ENCODE measurements around the gene WFIKKN1. TPM values are rescaled to one million over a fixed set of nuclear protein-coding genes. Genes with fewer than 3 reads are reported as not detected.
A peak's percentile ranks its signal among the peaks of the same experiment; 100 is the strongest.

WFIKKN1 gene
- total and polyA plus RNA-seq, 2 donors from 2014 or later, result 0.69 to 1.8 TPM

DNA sequence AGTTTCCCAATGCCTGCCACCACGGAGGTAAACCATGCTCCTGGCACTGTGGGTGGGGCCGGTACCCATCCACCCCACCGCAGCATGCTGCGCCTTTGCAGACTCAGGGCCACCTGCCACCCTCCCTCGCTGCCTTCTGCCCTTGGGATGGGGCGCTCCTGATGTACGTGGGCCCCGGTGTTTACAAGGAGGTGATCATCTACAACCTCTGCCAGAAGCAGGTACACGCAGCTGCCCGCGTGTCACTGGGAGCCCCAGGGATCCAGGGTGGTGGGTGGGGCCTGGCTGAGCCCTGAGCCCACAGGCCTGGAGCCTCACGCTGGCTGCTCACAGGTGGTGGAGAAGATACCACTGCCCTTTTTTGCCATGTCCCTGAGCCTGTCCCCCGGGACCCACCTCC lies 35.8 kb downstream of the WFIKKN1 start:
- Histone ChIP-seq H3K36me3 (ENCODE audit: control insufficient read depth in 2 of 3, insufficient read depth in 3 of 3, low read length in 3 of 3) (peaks cover 0 to 12% (median 0%) of the 10 kb centered on the region in 3 donors), H3K4me1 (ENCODE audit: control insufficient read depth in 2 of 3, insufficient read depth in 2 of 3, low read depth in 1 of 3, low read length in 3 of 3) (peaks cover 0 to 14% (median 4%) of the 10 kb centered on the region in 3 donors), H3K27ac (ENCODE audit: low read depth in 2 of 2, low read length in 2 of 2) (no peak overlapping the region), H3K4me3 (ENCODE audit: low read length in 3 of 3) (no peak overlapping the region), H3K9ac (ENCODE audit: low read length in 3 of 3) (no peak overlapping the region), H3K9me3 (ENCODE audit: control insufficient read depth in 2 of 3, insufficient read depth in 1 of 3, low read length in 3 of 3) (no peaks in the 10 kb centered on the region), H3K27me3 (ENCODE audit: control insufficient read depth, insufficient read depth, low read length) (no peaks in the 10 kb centered on the region)
- intact Hi-C loops (cut with DNase I), result no loop called here
- FAIRE-seq, result no peak
- no peak for TF ChIP-seq CTCF (IDR thresholded peaks at IDR 0.05; ENCODE audit: borderline replicate concordance, extremely low read depth, insufficient read depth)
- no peak for DNase-seq

DNA sequence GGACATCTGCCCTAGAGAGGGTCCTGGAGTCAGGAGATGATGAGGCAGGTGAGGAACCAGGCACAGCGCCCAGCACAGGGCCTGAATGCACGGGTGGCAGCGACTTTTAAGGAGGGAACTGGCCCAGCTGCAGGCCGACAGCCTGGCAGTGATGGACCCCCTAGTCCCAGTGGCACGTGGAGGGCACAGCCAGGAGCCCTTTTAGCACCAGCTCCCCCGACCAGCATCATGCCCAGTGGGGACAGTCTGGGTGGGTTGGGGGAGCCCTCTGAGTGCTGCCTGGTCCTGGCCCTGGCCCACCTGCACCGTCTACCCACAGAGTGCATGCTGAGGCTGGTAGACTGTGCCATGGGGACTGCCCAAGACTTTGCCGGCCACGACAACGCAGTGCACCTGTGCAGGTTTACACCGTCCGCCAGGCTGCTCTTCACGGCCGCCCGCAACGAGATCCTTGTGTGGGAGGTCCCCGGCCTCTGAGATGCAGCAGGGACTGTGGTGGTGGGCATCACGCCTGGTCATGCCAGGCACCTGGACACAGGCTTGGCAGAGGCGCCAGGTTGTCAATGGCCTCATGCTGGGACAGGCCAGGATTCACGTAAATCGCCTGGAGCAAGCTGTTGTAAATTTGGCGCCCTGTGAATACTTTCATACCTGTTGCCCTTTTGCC lies 36.5 kb downstream of the WFIKKN1 start:
- Histone ChIP-seq H3K4me3 (ENCODE audit: low read length in 3 of 3) (peak overlapping the region in 2 of 3 donors; percentile 6 to 77), H3K27me3 (ENCODE audit: control insufficient read depth, insufficient read depth, low read length) (no peaks in the 10 kb centered on the region), H3K36me3 (ENCODE audit: control insufficient read depth in 2 of 3, insufficient read depth in 3 of 3, low read length in 3 of 3) (peaks cover 0 to 12% (median 3%) of the 10 kb centered on the region in 3 donors), H3K4me1 (ENCODE audit: control insufficient read depth in 2 of 3, insufficient read depth in 2 of 3, low read depth in 1 of 3, low read length in 3 of 3) (peaks cover 0 to 14% (median 4%) of the 10 kb centered on the region in 3 donors), H3K27ac (ENCODE audit: low read depth in 2 of 2, low read length in 2 of 2) (peak overlapping the region; percentile 2 to 9), H3K9ac (ENCODE audit: low read length in 3 of 3) (peak overlapping the region in 2 of 3 donors; percentile 33 to 61), H3K9me3 (ENCODE audit: control insufficient read depth in 2 of 3, insufficient read depth in 1 of 3, low read length in 3 of 3) (no peaks in the 10 kb centered on the region)
- no peak for TF ChIP-seq CTCF (IDR thresholded peaks at IDR 0.05; ENCODE audit: borderline replicate concordance, extremely low read depth, insufficient read depth)
- DNase-seq (no peak), FAIRE-seq (no peak)
- intact Hi-C loops (cut with DNase I), result no loop called here

DNA sequence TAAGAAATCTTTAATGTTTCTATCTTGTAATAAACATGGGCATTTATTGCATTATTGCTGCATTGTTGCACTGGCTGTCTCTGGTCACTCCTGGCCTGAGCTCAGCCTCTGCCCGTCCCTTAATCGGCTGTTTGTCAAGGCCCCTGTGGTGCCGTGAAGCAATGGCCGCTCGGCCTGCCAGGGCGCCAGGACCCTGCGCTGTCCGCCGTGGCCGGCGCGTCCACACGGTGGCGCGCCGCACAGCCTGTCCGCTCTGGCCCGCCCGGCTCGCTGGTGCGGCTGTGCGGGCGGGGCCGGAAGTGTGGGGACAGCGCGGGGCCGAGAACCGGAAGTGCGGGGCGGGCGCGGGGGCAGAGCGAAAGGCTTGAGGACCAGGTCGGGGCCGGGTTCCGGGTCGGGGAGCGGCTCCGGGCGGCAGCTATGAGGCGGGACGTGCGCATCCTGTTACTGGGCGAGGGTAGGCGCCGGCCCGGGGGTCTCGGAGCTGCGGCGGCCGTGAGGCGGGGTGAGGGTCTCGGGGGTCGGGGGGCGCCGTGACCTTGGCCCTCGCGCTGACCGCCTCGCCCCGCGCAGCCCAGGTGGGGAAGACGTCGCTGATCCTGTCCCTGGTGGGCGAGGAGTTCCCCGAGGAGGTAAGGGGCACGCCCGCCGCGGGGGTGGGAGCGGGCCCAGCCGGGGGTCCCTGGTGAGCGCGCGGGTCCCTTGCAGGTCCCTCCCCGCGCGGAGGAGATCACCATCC lies 37.2 kb downstream of the WFIKKN1 start, which contains the start of gene RHOT2:
TSS of gene RHOT2 (plus strand) at position 353 of the 739 bp plus-strand sequence. CDS start at position 421, 68 bp downstream.
- H3K9ac ChIP-seq (ENCODE audit: low read length in 3 of 3), result peak within 1 kb of the TSS in 2 of 3 donors; percentile 77 to 87
- intact Hi-C loops (cut with DNase I), result no loop called here
- H3K27me3 ChIP-seq (ENCODE audit: control insufficient read depth, insufficient read depth, low read length), result no peaks in the 10 kb centered on the region
- FAIRE-seq (no peak), DNase-seq (peak; percentile 94 to 98 (median 96))
- H3K27ac ChIP-seq (ENCODE audit: low read depth in 2 of 2, low read length in 2 of 2), result peak within 1 kb of the TSS; percentile 17 to 43
- peak; percentile 83 for TF ChIP-seq CTCF (IDR thresholded peaks at IDR 0.05; ENCODE audit: borderline replicate concordance, extremely low read depth, insufficient read depth)
- no peaks in the 10 kb centered on the region for H3K9me3 ChIP-seq (ENCODE audit: control insufficient read depth in 2 of 3, insufficient read depth in 1 of 3, low read length in 3 of 3)
- H3K36me3 ChIP-seq (ENCODE audit: control insufficient read depth in 2 of 3, insufficient read depth in 3 of 3, low read length in 3 of 3), result peaks cover 0 to 12% (median 8%) of the 10 kb centered on the region in 3 donors
- peak within 1 kb of the TSS; percentile 39 to 77 (median 49) for H3K4me3 ChIP-seq (ENCODE audit: low read length in 3 of 3)
- peaks cover 0 to 14% (median 4%) of the 10 kb centered on the region in 3 donors for H3K4me1 ChIP-seq (ENCODE audit: control insufficient read depth in 2 of 3, insufficient read depth in 2 of 3, low read depth in 1 of 3, low read length in 3 of 3)

Data from kidney (tissue), 14 donors.